RKO (cell line): ENCODE results near the gene ANKRD2.

Source experiments
- DNase-seq: peaks from one replicate; pipeline ENCODE4 v3.0.0-alpha.2; 2016; ENCODE audit warnings: low spot score

ANKRD2 gene

DNA sequence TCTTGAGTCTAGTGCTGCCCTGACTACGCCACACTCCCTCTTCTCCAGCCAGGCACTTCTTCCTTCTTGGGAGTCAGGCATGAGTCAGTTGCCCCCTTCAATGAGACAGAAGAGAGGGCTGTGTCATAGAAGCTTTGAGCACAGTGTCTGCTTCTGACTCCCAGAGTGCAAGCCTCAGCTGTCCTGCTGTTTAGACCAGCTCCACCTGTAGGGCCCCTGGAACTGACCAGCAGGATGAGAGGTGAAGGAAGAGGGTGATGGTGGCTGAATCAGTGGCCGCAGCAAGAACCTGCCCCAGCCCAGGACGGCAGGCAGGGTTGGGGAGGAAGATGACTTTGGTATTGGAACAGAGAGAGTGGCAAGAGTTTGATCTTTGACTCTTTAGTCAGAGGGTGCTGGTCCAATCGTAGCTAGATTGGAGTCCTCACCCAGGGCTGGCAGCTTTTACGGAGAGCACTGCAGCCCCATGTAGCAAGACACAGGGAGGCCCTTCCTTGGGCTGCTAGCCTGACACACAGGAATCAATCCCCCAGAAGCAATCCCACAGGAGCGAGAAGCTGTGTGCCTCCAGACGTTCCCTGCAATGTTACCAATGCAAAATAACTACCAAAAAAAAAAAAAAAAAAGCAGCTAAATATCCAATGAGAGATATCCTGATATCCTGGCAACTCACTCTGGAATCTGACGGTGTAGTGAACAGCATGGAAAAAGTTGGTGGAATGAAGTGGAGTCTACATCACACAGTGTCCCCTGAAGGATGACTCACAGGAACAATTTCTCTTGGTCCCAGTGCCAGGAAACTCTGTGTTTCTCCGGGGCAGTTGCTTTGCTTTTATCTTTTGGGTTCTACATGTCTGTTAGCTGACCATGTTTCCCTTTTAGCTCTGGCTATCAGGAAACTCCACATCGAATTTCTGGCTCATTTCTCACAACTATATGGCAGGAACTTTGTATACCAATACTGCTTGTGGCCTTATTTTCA is 23.8 kb downstream of the ANKRD2 start:
- peak; percentile 90 for DNase-seq

DNA sequence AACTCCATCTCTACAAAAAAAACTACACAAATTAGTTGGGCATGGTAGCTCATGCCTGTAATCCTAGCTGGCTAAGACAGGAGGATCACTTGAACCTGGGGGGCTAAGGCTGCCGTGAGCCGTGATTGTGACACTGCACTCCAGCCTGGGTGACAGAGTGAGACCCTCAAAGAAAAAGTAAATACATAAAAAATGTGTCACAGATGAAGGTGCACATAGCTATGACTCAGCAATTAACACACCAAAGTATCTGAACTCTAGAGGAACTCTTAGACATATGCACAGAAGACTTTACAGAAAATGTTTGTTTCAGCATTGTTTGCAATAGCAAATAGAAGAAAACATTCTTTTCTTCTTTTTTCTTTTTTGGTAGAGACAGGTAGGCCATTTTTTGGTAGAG is 25.2 kb downstream of the ANKRD2 start:
- no peak for DNase-seq

DNA sequence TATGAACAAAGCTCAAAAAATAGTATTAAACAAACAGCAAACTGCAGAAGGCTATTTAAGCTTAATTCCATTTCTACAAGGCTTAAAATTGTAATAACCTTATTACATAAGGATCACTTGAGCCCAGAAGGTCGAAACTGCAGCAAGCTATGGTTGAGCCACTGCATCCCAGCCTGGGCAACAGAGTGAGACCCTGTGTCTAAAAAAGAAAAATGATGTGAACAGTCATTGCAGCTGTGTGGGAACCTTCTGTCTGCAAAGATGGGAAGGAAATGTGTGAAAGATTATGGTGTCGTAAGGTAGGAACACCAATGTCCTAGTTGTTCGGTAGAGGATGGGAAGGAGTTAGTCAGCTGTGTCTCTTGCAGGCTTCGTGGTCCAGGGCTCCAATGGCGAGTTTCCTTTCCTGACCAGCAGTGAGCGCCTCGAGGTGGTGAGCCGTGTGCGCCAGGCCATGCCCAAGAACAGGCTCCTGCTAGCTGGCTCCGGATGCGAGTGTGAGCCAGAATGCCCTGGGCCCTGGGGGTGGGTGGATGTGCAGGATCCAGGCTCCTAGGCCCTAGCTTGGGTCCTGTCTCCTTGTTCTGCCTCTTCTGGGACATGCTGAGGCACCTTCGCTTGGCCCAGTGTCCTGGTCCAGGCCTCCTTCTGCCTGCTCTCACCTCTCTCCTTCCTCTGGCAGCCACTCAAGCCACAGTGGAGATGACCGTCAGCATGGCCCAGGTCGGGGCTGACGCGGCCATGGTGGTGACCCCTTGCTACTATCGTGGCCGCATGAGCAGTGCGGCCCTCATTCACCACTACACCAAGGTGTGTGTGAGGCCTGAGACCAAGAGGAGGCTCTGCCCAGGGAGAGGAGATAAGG is 26.1 kb downstream of the ANKRD2 start:
- DNase-seq = no peak

DNA sequence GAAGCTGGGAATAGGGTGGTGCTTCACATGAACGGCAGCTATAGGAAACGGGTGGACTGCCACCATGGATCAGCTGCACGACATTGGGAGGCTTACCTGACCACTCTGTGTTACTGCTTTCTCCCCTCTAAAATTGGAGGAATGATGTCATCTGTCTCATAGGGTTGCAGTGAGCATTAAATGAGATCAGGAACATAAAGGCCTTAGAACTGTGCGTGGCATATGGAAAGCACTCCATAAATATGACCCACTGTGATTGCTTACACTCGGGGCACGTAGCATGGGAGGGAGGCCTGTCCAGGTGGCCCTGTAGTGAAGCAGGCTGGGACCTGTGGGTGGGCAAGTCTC is 26.7 kb downstream of the ANKRD2 start:
- no peak for DNase-seq

DNA sequence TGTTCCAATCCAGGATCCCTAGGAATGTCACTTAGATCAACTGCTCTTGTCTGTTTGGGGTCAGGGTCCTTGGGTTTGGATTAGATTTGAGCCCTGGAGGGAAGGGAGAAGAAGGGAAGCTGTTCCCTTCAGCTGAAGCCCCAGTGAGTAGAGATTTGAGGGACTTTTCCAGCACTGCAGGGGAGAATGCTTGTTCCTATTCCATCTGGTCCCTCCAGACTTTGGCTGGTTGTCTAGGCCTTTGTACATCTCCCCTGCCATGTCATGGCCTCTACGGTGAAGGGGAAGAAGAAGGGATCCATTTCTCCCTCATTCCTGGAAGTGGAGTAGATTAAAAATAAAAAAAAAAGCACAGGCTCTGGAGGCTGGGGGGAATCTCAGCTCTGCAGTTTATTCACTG is 28.0 kb downstream of the ANKRD2 start:
- no peak for DNase-seq

DNA sequence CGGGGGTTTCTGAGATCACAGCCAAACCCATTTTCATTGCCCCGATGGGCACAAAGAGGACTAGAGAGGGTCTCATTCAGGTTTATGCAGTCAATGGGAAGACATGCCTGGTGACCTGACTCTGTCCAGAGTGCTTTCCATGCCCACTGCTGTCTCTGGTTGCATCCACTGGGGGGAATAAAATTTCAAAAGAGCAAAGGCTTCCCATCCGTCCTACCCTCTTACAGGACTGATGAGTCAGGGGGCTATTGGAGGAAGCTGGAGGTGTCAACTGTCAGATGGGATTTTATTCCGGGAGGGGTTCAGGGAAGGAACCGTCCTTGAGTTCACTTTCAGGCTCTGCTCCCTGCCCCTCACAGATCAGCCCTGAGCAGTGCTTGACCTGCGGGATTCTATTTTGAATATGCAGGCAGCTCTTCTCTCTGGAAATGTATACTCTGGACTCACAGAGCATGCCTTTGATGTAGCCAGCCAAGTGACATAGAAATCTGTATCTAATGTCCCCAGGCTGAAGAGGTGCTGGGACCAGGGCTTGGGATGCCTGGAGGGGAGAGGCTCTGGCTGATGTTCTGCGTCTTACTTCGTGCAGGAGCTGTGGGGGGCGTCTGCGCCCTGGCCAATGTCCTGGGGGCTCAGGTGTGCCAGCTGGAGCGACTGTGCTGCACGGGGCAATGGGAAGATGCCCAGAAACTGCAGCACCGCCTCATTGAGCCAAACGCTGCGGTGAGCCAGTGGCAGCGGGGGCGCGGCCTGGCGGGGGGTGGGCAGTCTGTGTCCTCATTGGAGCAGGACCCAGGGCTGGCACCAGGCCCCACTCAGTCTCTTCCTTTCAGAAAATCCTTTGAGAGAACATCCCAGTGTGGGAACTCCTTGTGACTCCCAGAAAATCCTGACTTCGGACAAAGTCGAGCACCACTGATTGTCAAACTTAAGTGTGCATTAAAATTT is 29.0 kb downstream of the ANKRD2 start:
- no peak for DNase-seq

DNA sequence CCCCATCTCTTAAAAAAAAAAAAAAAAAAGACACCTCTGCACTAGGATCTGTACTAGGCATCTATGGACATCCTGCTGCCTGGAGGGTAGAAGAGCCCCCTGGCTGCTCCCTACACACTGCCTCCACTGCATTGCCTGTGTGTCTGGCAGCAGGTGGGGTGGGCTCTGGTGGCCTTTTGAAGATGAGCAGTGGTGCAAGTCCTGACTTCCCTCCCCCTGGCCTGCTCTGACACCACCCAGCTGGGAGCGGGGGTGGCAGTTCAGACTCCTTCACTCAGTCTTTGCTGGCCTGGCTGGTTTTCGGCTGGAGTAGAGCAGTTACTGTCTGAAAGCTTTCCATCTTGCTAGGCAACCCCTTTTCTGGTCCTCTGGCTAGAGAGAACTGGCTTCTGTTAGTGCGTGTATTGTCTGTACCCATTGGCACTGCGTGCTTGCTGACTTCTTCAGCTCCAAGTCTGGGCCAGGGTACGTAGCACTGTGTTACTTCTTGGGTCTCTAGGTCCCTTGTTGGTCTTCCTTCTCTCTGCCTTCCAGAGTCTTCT is 34.6 kb downstream of the ANKRD2 start:
- DNase-seq = no peak

DNA sequence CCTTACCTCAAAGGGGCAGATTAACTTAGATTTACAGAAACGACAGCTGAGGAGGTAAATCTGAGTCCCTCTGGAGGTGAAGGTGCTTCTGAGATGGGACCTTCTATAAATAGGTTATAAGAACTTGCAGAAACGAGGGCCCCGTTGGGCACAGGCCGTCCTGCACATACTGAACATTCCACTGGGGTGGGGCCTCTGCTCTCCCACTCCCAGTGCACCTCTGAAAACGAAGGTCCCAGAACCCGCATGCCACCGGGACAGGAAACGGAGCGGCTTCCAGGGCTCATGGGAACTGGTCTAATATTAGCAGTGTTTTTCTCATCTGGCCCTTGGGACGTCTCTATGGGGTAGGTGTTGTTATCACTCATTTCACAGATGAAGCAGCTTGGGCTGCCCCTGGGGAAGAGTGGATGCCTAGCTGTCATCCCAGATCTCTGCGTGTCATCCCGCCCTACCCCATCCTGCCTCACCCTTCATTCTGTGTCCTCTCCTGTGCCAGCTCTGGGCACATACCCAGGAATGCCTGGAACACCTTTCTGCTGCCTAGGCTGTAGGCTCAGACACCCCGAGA is 36.5 kb downstream of the ANKRD2 start:
- no peak for DNase-seq

DNA sequence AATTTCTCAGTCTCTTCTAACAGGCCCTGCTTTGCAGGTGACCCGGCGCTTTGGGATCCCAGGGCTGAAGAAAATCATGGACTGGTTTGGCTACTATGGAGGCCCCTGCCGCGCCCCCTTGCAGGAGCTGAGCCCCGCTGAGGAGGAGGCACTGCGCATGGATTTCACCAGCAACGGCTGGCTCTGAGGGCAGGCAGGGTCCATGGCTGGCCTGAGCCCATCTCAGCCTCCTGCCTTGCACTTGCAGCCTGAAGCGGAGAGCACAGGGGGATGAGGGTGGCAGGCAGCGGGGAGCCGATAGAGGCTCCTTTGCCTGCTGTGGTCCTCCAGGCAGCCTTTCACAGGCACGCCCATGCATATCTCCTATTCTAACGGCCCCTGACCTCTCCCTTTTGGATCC is 38.9 kb downstream of the ANKRD2 start:
- no peak for DNase-seq

DNA sequence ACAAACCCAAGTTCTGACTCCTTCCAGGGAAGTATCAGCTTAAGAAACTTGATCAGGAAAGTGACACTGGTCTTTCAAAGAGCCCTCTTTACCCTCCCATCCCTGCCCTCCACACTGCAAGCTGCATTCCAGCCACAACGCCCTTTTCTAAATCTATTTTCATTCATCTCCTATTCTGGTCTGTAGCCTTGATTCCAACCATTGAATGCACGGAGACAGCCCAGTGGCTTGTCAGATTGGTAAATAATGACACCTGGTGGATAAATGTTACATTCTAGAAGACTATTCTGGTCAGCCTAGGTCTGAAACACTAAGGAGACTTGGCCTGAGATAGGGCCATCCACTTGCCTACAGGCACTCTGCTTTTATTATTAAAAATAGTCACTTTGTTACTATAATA is 39.8 kb downstream of the ANKRD2 start:
- peak; percentile 55 for DNase-seq

DNA sequence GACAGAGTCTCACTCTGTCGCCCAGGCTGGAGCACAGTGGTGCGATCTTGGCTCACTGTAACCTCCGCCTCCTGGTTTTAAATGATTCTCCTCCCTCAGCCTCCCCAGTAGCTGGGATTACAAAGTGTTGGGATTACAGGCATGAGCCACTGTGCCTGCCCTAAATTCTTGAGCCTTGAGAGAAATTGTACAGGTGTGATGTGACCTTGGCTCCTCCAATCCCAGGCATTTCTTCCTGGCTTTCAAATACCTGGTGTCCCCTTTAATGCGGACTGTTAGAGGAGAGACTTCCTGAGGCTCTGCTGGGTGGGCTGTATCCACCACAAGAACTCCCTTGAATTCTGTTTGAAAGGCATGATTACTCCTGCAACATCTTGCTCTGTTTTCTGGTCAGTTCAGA is 45.7 kb downstream of the ANKRD2 start:
- no peak for DNase-seq

DNA sequence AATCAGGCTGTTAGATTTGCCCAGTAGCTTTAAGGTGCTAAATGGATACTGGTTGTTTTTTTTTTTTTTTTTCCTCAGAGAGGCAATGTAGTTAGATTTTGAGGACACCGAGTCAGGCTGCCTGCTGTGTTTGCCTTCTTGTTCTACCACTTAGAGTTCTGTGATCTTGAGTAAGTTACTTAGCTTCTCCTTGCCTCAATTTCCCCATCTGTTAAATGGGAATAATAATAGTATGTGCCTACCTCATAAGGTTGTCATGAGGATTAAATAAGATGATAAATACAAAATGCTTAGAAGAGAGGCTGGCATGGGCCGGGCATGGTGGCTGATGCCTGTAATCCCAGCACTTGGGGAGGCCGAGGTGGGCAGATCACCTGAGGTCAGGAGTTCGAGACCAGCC is 46.2 kb downstream of the ANKRD2 start:
- no peak for DNase-seq

DNA sequence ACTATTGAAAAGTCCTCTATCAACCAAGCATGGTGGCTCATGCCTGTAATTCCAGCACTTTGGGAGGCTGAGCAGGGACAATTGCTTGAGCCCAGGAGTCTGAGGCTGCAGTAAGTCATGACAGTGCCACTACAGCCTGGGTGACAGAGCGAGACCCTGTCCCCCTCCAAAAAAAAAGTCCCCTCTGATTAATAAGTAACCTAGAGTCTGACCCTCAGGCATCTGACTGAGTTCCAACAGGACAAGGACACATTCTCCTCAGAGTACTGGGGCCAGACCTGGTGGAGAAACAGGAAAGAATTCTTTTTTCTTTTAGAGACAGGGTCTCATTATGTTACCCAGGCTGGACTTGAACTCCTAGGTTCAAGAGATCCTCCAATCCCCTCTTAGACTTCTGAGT is 50.7 kb downstream of the ANKRD2 start:
- no peak for DNase-seq

DNA sequence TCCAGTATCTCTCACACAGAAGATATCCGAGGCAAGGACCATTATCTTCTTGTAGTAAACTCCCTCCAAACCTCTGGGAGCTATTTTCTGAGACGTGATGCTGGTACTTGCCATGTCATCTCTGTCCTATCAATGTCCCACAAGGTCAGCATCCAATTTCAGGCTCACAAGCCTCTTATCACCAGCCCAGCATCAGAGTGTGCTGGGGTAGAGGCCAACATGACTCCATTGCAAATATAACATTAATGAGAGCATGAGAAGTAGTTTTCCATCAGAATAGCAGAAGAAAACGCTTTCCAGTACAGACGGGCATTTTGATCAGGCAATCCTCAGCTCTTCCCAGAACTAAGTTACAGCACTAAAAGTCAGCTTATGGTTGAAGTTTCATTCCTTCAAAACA is 55.2 kb downstream of the ANKRD2 start:
- DNase-seq = no peak

DNA sequence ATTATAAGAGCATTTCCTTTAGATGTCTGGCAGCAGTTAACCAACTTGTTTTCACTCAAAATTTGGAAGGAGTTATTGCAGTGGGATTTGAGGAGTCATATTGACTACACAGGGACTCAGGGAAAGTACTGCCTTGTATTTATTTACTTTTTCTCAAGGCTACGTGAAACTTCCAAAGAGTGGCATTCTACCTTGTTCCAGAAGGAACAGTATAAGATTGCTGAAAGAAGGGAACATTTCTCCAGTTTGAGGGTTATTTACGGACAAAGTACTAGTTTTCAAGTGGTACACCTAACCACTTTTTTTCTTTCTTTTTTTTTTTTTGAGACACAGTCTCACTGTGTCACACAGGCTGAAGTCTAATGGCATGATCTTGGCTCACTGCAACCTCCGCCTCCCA is 55.6 kb downstream of the ANKRD2 start:
- no peak for DNase-seq

DNA sequence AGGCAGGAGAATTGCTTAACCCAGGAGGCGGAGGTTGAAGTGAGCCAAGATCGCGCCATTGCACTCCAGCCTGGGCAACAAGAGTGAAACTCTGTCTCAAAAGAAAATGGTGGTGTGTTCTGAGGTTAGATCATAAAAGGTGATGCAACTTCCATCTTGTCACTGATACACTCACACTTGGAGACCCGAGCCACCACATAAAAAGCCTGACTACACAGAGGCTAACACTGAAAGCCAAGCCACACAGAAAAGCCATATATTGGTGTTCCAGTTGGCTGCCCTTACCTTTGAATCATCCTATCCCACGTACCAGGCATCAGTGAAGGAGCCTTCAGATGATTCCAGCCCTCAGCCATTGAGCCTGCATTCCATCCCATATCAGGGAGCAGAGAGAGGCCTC is 56.7 kb downstream of the ANKRD2 start:
- DNase-seq = no peak

DNA sequence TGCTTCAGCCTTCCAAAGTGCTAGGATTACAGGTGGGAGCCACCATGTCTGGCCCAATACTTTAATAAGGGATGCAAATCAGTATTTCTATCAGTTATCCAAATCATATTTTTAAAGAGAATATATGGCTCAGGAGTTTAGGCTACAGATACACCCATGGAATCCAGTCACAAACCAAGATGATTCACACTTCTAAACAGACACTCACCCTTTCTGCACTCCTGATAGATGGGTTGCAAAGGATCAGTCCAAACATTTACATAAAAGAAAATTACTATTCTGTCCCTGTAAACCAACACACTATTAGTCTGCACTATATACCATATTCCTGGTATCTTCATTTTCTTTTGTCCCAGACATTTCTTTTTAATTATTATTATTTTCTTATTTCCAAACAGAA is 58.5 kb downstream of the ANKRD2 start:
- DNase-seq = no peak

DNA sequence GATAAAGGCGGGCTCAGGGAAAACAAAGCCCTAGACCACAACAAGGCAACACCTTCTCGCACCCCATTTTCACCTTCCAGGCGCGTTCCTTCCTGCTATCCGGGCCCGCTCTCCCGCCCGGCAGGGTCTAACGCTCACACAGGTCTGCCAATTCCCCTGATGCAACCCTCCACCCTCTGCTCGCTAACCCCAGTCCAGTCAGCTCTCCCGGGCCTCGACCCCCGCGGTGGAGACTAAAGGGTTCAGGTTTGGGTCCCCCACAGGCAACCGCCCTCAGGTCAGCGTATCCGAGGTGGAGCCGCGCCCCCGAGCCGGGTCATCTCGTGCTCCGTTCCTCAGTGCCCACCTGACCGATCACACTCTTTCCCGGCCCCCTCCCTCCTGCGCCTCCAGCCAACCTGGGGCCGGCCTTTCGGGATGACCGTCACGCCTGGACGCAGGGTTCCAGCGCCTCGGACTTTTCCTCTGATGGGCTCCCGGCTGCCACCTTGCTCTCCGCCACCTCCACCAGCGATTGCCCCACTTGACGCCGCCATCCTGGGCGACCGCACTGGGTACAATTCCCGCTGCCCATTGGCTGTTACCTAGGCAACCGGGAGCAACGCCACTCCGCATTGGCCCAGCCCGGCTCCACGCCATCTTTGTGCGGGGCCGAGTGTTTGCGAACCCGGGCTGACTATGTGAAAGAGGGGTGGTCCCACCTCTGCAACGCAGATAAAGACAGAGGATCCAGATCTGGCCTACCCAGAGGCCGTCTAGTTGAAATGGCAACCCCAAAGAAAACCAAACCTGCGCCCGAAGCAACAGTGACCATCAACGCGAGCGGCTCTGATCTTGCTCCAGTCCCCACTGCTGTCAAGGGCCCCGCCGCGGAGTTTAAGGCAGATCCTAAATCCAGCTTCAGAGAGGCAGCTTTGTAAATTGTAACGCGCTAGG is 60.6 kb downstream of the ANKRD2 start, which contains the start of gene MORN4:
MORN4 (minus strand) TSS at position 552 of the 936 bp plus-strand sequence. CDS start 13,847 bp downstream, outside the sequence.
- peak; percentile 92 for DNase-seq
